Stimulated activated CD4-positive, alpha-beta T cell treated with anti-CD3 and anti-CD28 coated beads, Interleukin-12 subunit alpha, Interleukin-12 subunit beta, amount 100 ng/mL, for 4 hours (primary cell): ENCODE results near the gene C3orf52.

Source experiments
- DNase-seq: peaks from one replicate; pipeline ENCODE4 v3.0.0-alpha.2; 2020

The C3orf52 gene

GRCh38 chr3:112137781-112138180 is 51.6 kb downstream of the C3orf52 start:
- DNase-seq = no peak

DNA sequence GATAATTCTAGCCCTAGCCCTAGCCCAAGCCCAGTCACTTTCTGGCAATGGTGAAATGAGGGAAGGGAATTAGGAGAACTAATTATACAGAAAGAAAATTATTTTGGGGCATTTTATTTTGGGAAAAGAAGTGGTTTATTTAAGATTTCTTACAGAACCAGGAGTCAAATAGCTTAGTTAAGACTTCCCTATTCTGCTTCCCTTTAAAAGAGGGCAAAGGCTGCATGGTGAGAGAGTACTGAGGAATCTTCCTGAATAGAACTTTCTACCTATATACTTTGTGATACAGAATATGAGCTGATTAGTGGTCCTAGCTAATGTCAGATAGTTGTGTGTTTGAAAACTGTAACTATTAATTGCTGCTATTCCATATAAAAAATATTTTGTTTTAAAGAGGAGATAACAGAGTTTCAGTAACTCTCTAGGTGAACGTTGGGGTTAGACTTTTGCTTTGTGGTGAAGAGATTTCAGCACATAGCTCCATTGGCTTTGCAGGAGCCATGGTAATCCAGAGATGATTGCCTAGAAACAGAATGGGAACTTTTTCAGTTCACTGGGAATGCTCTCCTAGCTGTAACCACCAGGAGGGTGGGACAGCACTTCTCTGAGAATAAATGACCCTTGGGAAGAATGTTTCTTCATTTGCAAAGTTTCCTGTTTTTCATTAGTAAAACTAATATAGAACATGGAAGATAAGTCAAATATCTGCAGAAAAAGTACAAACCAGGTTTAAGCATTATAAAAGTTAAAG is 52.2 kb downstream of the C3orf52 start:
- DNase-seq = no peak

DNA sequence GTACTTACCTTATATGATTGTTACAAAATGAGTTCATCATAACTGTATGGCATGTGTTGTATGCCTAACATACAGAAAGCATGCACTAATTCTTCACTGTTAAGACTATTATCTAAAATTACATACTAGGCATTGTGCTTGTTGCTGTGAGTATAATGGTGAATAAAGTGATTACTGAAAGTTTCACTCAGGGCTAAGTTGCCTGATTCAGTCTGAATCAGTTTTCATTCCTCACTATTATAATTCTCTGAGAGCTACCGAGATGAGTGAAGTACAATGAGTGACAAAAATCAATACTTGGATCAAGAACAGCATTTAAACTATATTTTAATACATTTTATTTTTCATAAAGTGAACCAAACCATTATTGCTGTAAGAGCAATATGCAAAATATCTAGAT is 54.4 kb downstream of the C3orf52 start:
- DNase-seq = no peak

DNA sequence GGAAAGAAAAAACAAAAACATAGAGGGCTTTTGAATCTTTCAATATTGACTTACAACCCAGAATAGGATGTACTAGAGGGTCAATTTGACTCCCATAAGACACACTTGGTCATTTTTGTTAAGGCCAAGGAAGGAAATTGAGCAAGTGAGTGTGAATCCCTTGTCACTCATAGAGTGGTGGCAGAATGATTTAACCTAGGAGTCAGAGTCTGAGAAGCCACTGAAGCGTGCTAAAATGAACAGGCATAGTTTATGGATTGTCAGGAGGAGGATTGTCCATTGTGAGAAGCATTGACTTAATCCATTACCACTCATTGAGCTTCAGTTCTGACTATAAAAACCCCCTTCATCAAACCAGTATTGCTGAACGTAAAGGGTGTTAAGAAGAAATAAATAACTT is 55.1 kb downstream of the C3orf52 start:
- no peak for DNase-seq

DNA sequence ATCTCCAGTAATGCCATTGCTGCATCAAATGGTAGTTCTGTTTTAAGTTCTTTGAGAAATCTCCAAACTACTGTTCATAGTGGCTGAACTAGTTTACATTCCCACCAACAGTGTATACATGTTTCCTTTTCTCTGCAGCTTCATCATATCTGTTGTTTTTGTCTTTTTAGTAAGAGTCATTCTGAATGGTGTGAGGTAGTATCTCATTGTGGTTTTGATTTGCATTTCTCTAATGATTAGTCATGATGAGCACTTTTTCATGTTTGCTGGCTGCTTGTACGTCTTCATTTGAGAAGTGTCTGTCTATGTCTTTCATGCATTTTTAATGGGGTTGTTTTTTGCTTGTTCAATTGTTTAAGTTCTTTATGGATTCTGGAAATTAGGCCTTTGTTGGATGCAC is 57.1 kb downstream of the C3orf52 start:
- no peak for DNase-seq

GRCh38 chr3:112143689-112144088 is 57.5 kb downstream of the C3orf52 start:
- no peak for DNase-seq

- no peak for DNase-seq
These were observed 62.9 kb downstream of the C3orf52 start for GRCh38 chr3:112149136-112149535.

- no peak for DNase-seq
These were observed 81.6 kb downstream of the C3orf52 start for GRCh38 chr3:112167758-112168157.
